Measurements from ENCODE around the gene PLAGL1.

PLAGL1 gene

GRCh38 chr6:143963158-143963919 lies 44.7 kb downstream of the PLAGL1 start:
- no peaks in the 10 kb centered on the region for H3K36me3 ChIP-seq (ENCODE audit: control insufficient read depth, insufficient read depth, low read length)
- H3K9me3 ChIP-seq (ENCODE audit: control insufficient read depth, insufficient read depth, low read depth, low read length), result no peaks in the 10 kb centered on the region
- no peak overlapping the region for H3K4me3 ChIP-seq (ENCODE audit: low read depth, low read length)
- peaks cover 75% of the 10 kb centered on the region for H3K4me1 ChIP-seq (ENCODE audit: control insufficient read depth, insufficient read depth, low read length)
- H3K27ac ChIP-seq (ENCODE audit: low read depth, low read length), result no peak overlapping the region
- H3K9ac ChIP-seq (ENCODE audit: low read length), result no peak overlapping the region
- H3K27me3 ChIP-seq (ENCODE audit: control insufficient read depth, insufficient read depth, low read length), result peaks cover 100% of the 10 kb centered on the region

GRCh38 chr6:143961886-143962878 lies 45.9 kb downstream of the PLAGL1 start:
- Histone ChIP-seq H3K4me3 (ENCODE audit: low read depth, low read length) (no peak overlapping the region), H3K4me1 (ENCODE audit: control insufficient read depth, insufficient read depth, low read length) (peaks cover 82% of the 10 kb centered on the region), H3K27ac (ENCODE audit: low read depth, low read length) (no peak overlapping the region), H3K27me3 (ENCODE audit: control insufficient read depth, insufficient read depth, low read length) (peaks cover 100% of the 10 kb centered on the region), H3K9ac (ENCODE audit: low read length) (no peak overlapping the region), H3K36me3 (ENCODE audit: control insufficient read depth, insufficient read depth, low read length) (no peaks in the 10 kb centered on the region), H3K9me3 (ENCODE audit: control insufficient read depth, insufficient read depth, low read depth, low read length) (no peaks in the 10 kb centered on the region)

DNA sequence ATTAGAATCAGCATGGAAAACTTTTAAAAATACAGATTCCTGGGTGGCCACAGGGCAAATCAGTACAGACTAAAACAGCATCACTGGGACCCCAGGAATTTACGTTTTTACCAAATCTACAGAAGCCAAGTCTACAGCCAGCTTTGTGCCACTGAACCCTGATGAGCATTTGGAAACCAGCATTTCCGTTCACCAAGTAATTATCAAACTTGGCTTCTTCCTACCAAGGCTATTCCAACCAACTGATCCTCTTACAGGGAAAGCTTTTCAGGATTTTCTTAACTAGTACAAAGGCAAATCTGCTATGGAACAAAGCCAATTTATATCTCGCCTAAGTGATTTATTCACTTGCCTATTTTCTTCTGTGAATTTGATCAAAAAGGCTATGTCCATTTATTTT lies 47.0 kb downstream of the PLAGL1 start:
- Histone ChIP-seq H3K36me3 (ENCODE audit: control insufficient read depth, insufficient read depth, low read length) (no peaks in the 10 kb centered on the region), H3K4me1 (ENCODE audit: control insufficient read depth, insufficient read depth, low read length) (peaks cover 79% of the 10 kb centered on the region), H3K27me3 (ENCODE audit: control insufficient read depth, insufficient read depth, low read length) (peaks cover 100% of the 10 kb centered on the region), H3K4me3 (ENCODE audit: low read depth, low read length) (no peak overlapping the region), H3K9me3 (ENCODE audit: control insufficient read depth, insufficient read depth, low read depth, low read length) (no peaks in the 10 kb centered on the region), H3K27ac (ENCODE audit: low read depth, low read length) (no peak overlapping the region), H3K9ac (ENCODE audit: low read length) (no peak overlapping the region)

DNA sequence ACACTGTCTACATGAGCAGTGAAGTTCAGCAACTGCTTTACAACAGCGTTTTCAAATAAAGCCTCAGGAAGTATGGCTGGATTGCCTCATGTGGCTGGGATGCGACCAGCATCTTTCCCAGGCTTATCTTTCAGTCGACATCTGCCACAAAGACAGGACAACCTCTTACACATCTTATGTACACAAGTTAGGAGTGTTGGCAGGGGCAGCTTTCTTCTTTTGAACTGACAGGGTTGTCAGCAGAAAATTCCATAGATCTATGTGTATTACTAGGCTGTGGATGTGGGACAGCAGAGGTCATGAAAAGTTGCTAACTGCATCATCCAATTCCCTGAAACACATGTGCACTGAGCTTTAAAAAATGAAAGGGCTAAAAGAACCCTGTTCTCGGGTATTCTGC lies 48.1 kb downstream of the PLAGL1 start:
- H3K4me3 ChIP-seq (ENCODE audit: low read depth, low read length), result no peak overlapping the region
- no peak overlapping the region for H3K27ac ChIP-seq (ENCODE audit: low read depth, low read length)
- no peaks in the 10 kb centered on the region for H3K9me3 ChIP-seq (ENCODE audit: control insufficient read depth, insufficient read depth, low read depth, low read length)
- no peaks in the 10 kb centered on the region for H3K36me3 ChIP-seq (ENCODE audit: control insufficient read depth, insufficient read depth, low read length)
- no peak overlapping the region for H3K9ac ChIP-seq (ENCODE audit: low read length)
- H3K27me3 ChIP-seq (ENCODE audit: control insufficient read depth, insufficient read depth, low read length), result peaks cover 100% of the 10 kb centered on the region
- peaks cover 67% of the 10 kb centered on the region for H3K4me1 ChIP-seq (ENCODE audit: control insufficient read depth, insufficient read depth, low read length)

DNA sequence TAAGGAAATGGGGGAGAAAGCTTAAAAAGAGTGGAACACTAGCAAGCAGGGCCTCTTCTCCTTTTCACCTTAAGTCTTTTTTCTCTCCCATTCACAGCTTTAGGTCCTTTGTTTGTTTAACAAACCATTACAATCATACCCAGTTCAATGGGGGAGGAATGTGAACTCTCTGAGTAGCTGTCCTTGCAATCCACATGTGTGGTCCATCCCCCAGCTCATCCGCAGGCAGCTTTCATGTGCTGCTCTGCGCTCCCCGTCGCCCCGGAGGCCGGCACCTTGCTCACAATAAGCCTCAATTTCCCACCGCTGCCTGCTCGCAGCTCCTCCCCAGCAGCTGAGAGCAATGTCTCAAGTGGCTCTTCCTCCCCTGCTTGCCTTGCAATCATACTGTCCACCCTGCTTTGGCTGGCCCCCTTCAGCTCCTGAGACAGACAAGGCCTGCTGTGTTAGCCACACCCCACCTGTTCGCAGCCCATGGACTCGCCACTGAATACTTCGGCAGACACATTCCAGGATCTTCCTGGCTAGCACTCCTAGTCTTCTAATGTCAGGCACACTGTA lies 49.1 kb downstream of the PLAGL1 start:
- Histone ChIP-seq H3K27ac (ENCODE audit: low read depth, low read length) (no peak overlapping the region), H3K9me3 (ENCODE audit: control insufficient read depth, insufficient read depth, low read depth, low read length) (no peaks in the 10 kb centered on the region), H3K36me3 (ENCODE audit: control insufficient read depth, insufficient read depth, low read length) (no peaks in the 10 kb centered on the region), H3K9ac (ENCODE audit: low read length) (peak overlapping the region; percentile 52), H3K4me1 (ENCODE audit: control insufficient read depth, insufficient read depth, low read length) (peaks cover 59% of the 10 kb centered on the region), H3K4me3 (ENCODE audit: low read depth, low read length) (peak overlapping the region; percentile 44), H3K27me3 (ENCODE audit: control insufficient read depth, insufficient read depth, low read length) (peaks cover 97% of the 10 kb centered on the region)

GRCh38 chr6:143957679-143958274 lies 50.3 kb downstream of the PLAGL1 start:
- Histone ChIP-seq H3K27ac (ENCODE audit: low read depth, low read length) (no peak overlapping the region), H3K4me1 (ENCODE audit: control insufficient read depth, insufficient read depth, low read length) (peaks cover 48% of the 10 kb centered on the region), H3K27me3 (ENCODE audit: control insufficient read depth, insufficient read depth, low read length) (peaks cover 97% of the 10 kb centered on the region), H3K36me3 (ENCODE audit: control insufficient read depth, insufficient read depth, low read length) (no peaks in the 10 kb centered on the region), H3K9me3 (ENCODE audit: control insufficient read depth, insufficient read depth, low read depth, low read length) (no peaks in the 10 kb centered on the region), H3K4me3 (ENCODE audit: low read depth, low read length) (no peak overlapping the region), H3K9ac (ENCODE audit: low read length) (no peak overlapping the region)

DNA sequence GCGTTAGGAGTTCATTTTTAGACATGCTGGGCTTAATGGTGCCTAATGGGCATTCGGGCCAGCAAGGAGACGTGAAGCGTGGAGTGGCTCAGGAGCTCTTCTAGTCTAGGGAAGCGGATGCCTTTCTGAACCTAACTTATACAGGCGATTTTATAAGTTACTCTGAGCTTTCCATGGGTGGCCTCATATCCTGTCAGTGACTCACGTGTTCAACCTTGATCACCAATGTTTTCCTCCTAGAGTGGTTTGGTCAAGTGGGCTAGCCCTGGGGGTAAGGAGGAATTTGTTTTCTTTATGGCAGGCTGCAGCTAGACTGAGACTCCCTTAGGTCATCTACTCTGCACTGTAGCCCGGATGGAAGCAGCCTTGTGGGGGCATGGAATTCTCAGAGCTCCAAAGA lies 52.1 kb downstream of the PLAGL1 start:
- peaks cover 96% of the 10 kb centered on the region for H3K27me3 ChIP-seq (ENCODE audit: control insufficient read depth, insufficient read depth, low read length)
- no peak overlapping the region for H3K4me3 ChIP-seq (ENCODE audit: low read depth, low read length)
- no peak overlapping the region for H3K9ac ChIP-seq (ENCODE audit: low read length)
- no peak overlapping the region for H3K27ac ChIP-seq (ENCODE audit: low read depth, low read length)
- no peaks in the 10 kb centered on the region for H3K9me3 ChIP-seq (ENCODE audit: control insufficient read depth, insufficient read depth, low read depth, low read length)
- H3K36me3 ChIP-seq (ENCODE audit: control insufficient read depth, insufficient read depth, low read length), result no peaks in the 10 kb centered on the region
- H3K4me1 ChIP-seq (ENCODE audit: control insufficient read depth, insufficient read depth, low read length), result peaks cover 31% of the 10 kb centered on the region

- Histone ChIP-seq H3K27me3 (ENCODE audit: control insufficient read depth, insufficient read depth, low read length) (peaks cover 96% of the 10 kb centered on the region), H3K36me3 (ENCODE audit: control insufficient read depth, insufficient read depth, low read length) (no peaks in the 10 kb centered on the region), H3K9me3 (ENCODE audit: control insufficient read depth, insufficient read depth, low read depth, low read length) (no peaks in the 10 kb centered on the region)
These were observed 54.1 kb downstream of the PLAGL1 start for GRCh38 chr6:143953922-143954321.

DNA sequence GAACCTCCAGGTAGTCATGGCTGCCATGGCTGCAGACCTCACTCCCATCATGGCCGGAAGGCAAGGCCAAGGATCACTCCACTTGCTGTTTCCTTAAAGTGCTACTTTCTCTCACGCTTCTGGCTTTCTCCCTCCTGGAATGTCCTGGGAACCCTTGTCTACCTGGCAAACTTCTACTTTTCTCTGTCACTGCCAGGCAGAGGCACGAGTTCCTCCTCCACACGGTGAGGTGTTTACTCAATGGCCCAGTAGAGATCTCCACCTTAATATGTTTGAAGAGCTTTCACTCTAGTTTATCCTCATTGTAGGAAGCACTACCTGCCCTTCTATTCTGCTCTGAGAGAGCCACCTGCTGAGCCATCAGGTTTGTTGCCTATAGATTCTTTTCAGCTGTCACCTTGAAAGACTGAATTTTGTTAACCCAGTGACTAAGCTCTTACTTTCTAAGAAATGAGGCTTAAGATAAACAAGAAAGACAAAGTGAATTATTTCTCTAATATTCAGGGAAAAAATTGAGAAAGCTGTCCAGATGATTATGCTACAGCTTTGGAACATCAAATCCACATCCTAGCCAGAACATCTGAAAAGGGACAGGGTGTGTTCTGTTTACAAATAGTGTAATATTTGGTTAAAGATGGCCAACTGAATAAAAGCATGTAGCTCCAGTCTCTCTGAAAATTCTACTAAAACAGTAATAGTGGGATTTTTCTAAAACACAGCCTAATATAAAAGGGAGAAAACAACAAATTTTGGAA lies 54.9 kb downstream of the PLAGL1 start:
- H3K9me3 ChIP-seq (ENCODE audit: control insufficient read depth, insufficient read depth, low read depth, low read length), result no peaks in the 10 kb centered on the region
- H3K36me3 ChIP-seq (ENCODE audit: control insufficient read depth, insufficient read depth, low read length), result no peaks in the 10 kb centered on the region
- no peak overlapping the region for H3K9ac ChIP-seq (ENCODE audit: low read length)
- H3K4me1 ChIP-seq (ENCODE audit: control insufficient read depth, insufficient read depth, low read length), result peaks cover 12% of the 10 kb centered on the region
- no peak overlapping the region for H3K27ac ChIP-seq (ENCODE audit: low read depth, low read length)
- H3K27me3 ChIP-seq (ENCODE audit: control insufficient read depth, insufficient read depth, low read length), result peaks cover 93% of the 10 kb centered on the region
- no peak overlapping the region for H3K4me3 ChIP-seq (ENCODE audit: low read depth, low read length)

More at GRCh38 chr6:143953922-143954321, 54.1 kb downstream of the PLAGL1 start:
- H3K9ac ChIP-seq (ENCODE audit: low read length), result no peak overlapping the region
- peaks cover 18% of the 10 kb centered on the region for H3K4me1 ChIP-seq (ENCODE audit: control insufficient read depth, insufficient read depth, low read length)
- no peak overlapping the region for H3K4me3 ChIP-seq (ENCODE audit: low read depth, low read length)
- H3K27ac ChIP-seq (ENCODE audit: low read depth, low read length), result no peak overlapping the region

- Histone ChIP-seq H3K9me3 (ENCODE audit: control insufficient read depth, insufficient read depth, low read depth, low read length) (no peaks in the 10 kb centered on the region), H3K9ac (ENCODE audit: low read length) (no peak overlapping the region), H3K36me3 (ENCODE audit: control insufficient read depth, insufficient read depth, low read length) (no peaks in the 10 kb centered on the region), H3K27ac (ENCODE audit: low read depth, low read length) (no peak overlapping the region), H3K4me3 (ENCODE audit: low read depth, low read length) (no peak overlapping the region), H3K4me1 (ENCODE audit: control insufficient read depth, insufficient read depth, low read length) (peaks cover 11% of the 10 kb centered on the region; the same call in 1 of the 2 replicates), H3K27me3 (ENCODE audit: control insufficient read depth, insufficient read depth, low read length) (peaks cover 93% of the 10 kb centered on the region)
These were observed 55.8 kb downstream of the PLAGL1 start for GRCh38 chr6:143952060-143952778.

All from HUES6 (cell line).